Ishikawa (cell line): Measurements from ENCODE around the gene CAST.
A peak's percentile ranks its signal among the peaks of the same experiment; 100 is the strongest.

Experiments used
- CEBPB ChIP-seq: IDR thresholded peaks from 2 replicates; pipeline ENCODE4 v1.6.1; 2012
- CREB1 ChIP-seq: IDR thresholded peaks from 2 replicates; pipeline ENCODE4 v1.6.1; 2012; ENCODE audit warnings: low read depth
- EGR1 ChIP-seq: IDR thresholded peaks from 2 replicates; pipeline ENCODE4 v1.6.1; 2012
- EP300 ChIP-seq: IDR thresholded peaks from 2 replicates; pipeline ENCODE4 v1.6.1; 2012; ENCODE audit warnings: borderline replicate concordance
- FOXM1 ChIP-seq: IDR thresholded peaks from 2 replicates; pipeline ENCODE4 v1.6.1; 2012; ENCODE audit warnings: low read depth, borderline replicate concordance
- MAX ChIP-seq: IDR thresholded peaks from 2 replicates; pipeline ENCODE4 v1.6.1; 2012
- NFIC ChIP-seq: IDR thresholded peaks from 2 replicates; pipeline ENCODE4 v1.6.1; 2012
- RAD21 ChIP-seq: IDR thresholded peaks from 2 replicates; pipeline ENCODE4 v1.6.1; 2012; ENCODE audit warnings: low read depth
- REST ChIP-seq: IDR thresholded peaks from 2 replicates; pipeline ENCODE4 v1.6.1; 2012; ENCODE audit warnings: low read depth, mild to moderate bottlenecking
- TAF1 ChIP-seq: IDR thresholded peaks from 2 replicates; pipeline ENCODE4 v1.6.1; 2012; ENCODE audit warnings: low read depth, mild to moderate bottlenecking
- TCF12 ChIP-seq: IDR thresholded peaks from 2 replicates; pipeline ENCODE4 v1.6.1; 2012; ENCODE audit warnings: low read depth
- TEAD4 ChIP-seq: IDR thresholded peaks from 2 replicates; pipeline ENCODE4 v1.6.1; 2012
- USF1 ChIP-seq: IDR thresholded peaks from 2 replicates; pipeline ENCODE4 v1.6.1; 2012
- YY1 ChIP-seq: IDR thresholded peaks from 2 replicates; pipeline ENCODE4 v1.6.1; 2012; ENCODE audit warnings: low read depth
- ZBTB7A ChIP-seq: IDR thresholded peaks from 2 replicates; pipeline ENCODE4 v1.6.1; 2012; ENCODE audit warnings: low read depth

CAST gene

GRCh38 chr5:96640696-96641095 lies 21.5 kb upstream of the CAST start:
- no peak for TF ChIP-seq FOXM1
- no peak for TF ChIP-seq EP300
- no peak for TF ChIP-seq MAX
- TF ChIP-seq REST = no peak
- TF ChIP-seq TAF1 = no peak
- no peak for TF ChIP-seq EGR1
- no peak for TF ChIP-seq YY1
- TF ChIP-seq ZBTB7A = no peak
- no peak for TF ChIP-seq CEBPB
- TF ChIP-seq NFIC = no peak
- no peak for TF ChIP-seq USF1
- TF ChIP-seq TEAD4 = no peak
- TF ChIP-seq CREB1 = no peak

- no peak for TF ChIP-seq EGR1
- TF ChIP-seq TCF12 = no peak
- no peak for TF ChIP-seq REST
- no peak for TF ChIP-seq FOXM1
- TF ChIP-seq TAF1 = no peak
- TF ChIP-seq RAD21 = no peak
- TF ChIP-seq TEAD4 = no peak
- no peak for TF ChIP-seq YY1
- TF ChIP-seq CREB1 = no peak
- no peak for TF ChIP-seq MAX
- no peak for TF ChIP-seq NFIC
- TF ChIP-seq CEBPB = no peak
- no peak for TF ChIP-seq ZBTB7A
Observed at GRCh38 chr5:96641368-96642280, 20.6 kb upstream of the CAST start.

- TF ChIP-seq ZBTB7A (no peak), EGR1 (no peak), FOXM1 (no peak), CREB1 (no peak), CEBPB (no peak), YY1 (no peak), EP300 (no peak), NFIC (no peak), USF1 (no peak)
Observed at GRCh38 chr5:96642281-96642640, 19.9 kb upstream of the CAST start.

GRCh38 chr5:96645091-96645490 lies 17.1 kb upstream of the CAST start:
- TF ChIP-seq MAX = 0 out of 2 replicates have a peak, but pooled peaks have one; percentile 27
- TF ChIP-seq EP300 = no peak
- TF ChIP-seq USF1 = peak; percentile 43; the same call in 1 of the 2 replicates
- no peak for TF ChIP-seq REST
- no peak for TF ChIP-seq RAD21
- no peak for TF ChIP-seq TCF12
- no peak for TF ChIP-seq FOXM1
- TF ChIP-seq YY1 = no peak
